GM19238 (cell line): ENCODE measurements around the gene RNASE8.
"Not testable (repeated sequence)": the region's sequence is repeated elsewhere in the genome, so short reads cannot be mapped to it uniquely, and the experiment has no call there.

ENCODE experiments used
- DNase-seq: peaks from one replicate; pipeline ENCODE4 v3.0.0; 2011; ENCODE audit warnings: low spot score; ENCODE audit not compliant: insufficient read length

Gene RNASE8, protein sequence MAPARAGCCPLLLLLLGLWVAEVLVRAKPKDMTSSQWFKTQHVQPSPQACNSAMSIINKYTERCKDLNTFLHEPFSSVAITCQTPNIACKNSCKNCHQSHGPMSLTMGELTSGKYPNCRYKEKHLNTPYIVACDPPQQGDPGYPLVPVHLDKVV

DNA sequence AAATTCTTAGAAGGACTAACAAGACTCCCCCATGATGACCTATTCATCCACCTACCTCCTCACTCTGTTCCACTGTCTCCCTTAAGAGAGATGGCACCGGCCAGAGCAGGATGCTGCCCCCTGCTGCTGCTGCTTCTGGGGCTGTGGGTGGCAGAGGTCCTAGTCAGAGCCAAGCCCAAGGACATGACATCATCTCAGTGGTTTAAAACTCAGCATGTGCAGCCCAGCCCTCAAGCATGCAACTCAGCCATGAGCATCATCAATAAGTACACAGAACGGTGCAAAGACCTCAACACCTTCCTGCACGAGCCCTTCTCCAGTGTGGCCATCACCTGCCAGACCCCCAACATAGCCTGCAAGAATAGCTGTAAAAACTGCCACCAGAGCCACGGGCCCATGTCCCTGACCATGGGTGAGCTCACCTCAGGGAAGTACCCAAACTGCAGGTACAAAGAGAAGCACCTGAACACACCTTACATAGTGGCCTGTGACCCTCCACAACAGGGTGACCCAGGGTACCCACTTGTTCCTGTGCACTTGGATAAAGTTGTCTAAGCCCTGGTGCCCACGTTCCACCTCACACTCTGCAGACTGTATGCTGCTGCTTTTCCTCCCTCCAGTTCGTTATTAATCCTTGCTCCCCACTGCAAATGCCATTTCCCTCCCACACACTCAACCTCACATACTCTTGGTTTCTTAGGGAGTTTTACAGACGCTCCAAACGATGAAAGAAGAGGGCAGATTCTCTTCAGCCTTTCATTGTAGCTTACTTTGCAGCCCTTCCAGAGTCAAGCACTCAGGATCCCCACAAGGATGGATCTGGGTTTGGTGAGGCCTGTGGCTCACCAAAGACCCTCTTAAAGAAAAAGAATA lies at the start of gene RNASE8:
RNASE8 (plus strand) TSS at position 20 of the 873 bp plus-strand sequence; CDS start at position 91, 71 bp downstream.
- DNase-seq: no peak

DNA sequence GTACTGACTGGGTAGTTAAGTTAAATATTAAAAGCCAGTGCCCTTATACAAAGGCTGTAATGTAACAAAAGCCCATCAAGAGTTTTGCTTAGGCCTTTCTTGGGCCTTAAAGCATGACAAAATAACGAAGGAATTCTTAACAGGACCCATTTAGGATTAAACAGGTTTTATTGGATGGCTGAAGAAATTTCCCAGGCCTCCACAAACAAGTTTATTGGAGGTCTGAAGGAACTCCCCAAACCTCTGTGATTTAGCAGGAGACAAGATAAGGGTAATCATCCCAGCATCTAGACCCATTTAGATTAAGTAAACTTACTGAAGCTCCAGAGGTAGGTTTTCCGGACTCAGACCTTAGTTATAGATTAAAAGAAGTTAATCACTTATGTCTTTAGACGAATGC lies 47.9 kb upstream of the RNASE8 start:
- DNase-seq: not testable (repeated sequence)

DNA sequence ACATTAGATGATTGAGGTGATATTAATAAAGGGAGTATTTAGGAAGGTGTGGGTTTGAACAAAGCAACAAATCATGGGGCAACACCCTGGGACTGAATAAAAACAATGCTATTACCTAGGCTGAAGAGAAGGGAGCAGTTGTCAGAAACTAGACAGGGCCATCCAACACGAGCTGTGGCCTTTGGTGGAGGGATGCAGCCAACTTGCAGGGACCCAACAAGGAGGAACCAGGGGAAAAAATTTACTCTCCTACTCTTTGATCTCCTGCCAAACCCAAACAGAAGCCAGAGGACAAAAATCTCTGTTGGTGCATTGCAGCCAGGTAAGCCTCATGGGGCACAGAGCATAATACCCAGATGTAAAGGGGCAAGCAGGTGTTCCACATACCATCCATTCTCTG lies 46.5 kb upstream of the RNASE8 start:
- no peak for DNase-seq

DNA sequence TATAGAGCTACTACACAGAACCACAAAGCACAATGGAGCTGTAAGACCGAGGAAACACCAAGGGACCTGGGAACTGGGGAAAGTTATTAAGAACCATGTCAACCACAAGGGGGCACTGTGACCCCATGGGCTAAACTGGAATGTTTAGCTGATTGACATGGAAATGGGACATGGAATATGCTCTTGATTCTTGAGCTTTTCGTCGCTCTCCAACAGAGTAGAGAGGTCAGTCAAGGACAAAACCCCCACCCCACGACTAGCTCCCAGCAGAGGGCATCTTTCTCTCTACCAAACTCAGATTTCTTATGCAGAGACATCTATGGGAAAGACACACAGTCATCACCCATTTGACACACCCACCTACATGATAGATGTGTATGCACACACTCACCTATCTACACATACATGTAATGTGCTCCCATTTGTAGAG lies 42.8 kb upstream of the RNASE8 start:
- DNase-seq: peak; percentile 48

DNA sequence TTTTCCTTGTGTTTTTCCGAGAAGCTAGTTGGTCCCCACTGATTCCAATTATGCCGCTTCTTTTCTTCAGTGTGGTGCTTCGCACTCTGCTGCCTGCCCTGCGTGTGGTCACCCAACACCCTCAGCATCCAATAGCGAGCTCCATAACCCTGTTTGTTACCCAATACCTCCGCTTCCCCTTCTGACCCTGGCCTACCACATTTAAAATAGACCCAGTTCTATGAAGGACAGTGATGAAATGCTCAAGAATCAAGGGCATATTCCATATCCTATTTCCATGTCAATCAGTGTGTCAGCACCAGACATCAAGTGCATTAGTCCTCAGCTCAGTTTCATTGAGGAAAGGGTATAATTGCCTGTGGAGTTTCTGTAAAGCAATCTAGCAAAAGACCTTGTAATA lies 42.3 kb upstream of the RNASE8 start:
- no peak for DNase-seq

DNA sequence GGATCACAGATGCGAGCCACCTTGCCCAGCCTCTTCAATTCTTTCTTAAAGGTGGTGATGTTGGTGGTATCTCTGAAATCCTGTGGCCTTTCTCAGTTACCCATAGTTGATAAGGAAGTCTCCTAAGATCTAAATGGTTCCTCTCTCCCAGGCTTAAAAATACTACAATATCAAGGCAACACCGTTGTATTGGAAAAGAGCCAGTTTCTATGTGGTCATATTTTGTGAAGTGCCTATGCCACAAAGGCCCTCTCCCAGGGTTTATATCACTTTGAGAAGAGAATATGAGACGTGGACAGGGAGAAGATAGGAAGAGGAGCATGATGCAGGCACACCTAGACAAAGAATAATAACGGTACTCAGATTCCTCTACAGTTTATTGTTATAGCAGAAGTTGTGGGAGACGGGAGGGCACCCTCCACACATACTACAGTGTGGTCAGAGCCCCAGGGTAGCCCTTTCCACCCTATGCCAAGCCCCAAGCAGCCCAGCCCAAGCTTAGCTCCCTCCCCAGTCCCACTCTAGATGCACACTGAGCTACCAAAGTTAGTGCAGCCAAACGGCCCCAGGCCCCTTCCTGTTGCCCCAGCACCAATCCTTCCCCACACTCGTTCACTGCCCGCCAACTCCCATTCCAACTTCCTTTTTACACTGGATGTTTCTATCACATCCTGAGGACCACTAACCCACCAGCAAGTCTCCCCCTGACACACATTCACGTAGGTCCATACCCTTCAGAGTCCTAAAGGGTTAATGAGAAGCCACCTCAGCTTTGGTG lies 41.0 kb upstream of the RNASE8 start:
- no peak for DNase-seq

DNA sequence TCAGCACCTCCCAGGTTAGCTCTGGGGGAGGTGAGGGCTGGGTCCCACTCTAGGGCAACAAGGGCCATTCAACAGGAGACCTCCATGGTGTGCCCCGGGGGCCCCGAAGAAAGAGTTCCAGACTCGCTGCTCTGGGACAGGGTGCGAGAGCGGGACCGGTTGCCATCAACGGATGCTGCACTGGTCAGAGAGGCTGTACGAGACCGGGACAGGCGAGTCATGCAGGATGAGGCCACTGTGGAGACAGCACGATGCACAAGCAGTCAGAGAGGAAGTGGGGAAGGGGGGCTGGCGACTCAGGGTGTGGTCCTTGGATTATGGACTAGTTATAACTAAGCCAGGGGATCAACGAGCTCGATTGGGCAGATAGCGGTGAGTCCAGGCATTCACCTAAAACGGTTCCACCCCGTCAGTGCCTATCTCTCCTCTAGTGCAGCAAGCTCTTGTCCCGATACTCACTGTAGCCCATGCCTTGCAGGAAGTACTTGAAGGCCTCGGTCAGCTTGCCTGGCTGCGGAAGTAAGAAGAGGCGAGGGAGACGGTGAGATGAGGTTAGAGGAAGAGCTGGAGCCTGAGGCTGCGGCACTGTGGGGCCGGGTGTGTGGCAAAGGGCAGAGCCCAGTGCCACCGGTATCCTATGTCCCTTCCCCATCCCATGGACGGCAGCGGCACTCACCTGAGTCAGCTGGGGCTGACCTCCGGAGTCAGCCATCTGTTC lies 39.9 kb upstream of the RNASE8 start:
- no peak for DNase-seq

DNA sequence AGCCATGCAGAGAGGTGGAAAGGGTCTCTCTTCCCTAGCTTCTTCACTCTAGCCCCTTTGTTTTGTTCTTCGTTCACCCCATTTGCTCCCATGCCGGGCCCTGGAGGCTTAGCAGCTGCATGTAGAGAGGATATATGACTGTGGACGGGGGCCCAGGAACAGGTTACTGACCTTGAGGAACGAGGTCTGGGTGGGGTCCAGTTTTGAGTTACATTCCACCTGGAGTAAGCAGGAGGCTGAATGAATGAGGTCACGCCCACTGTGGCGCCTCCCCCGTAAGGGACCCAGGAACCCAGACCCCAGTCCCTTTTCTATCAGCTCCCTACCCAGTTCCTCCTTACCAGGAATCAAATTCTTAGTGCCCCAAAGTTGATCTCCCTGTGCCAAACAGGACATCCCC lies 39.3 kb upstream of the RNASE8 start:
- DNase-seq: no peak

DNA sequence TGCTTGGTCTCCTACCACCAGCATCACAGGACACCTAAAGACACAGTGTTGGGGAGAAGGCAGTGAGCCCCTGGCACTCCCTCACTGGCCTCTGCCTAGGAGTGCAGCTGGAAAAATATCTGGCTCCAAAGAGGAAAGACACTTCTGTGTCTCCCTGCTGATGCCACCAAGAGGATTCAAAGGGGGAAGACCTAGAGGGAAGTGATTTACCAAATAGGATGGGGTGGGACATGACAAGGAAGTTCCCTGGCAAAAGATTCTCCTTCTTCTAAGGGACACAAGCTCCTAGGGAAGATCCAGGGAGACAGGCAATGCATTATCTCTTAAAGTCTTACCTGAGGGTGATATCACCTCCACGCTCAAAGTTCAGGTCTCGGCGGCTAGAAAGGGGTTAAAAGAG lies 38.8 kb upstream of the RNASE8 start:
- no peak for DNase-seq

DNA sequence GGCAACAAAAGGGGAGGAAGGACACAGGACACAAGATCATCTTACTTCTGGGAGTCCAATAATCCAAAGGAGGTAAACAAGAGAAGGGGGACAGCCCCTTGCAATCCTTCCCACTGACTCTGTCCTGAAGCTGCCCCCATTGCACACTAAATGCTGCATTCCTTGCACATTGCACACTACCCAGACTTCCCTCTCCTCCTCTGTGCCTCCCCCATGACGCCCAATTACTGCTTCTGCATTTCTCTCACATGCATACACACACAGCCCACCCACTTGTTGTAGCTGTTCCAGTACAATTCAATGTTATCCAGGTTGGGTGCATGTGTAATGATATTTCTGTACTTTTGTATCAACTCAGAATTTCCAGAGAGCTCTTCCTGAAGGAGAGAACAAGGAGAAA lies 38.3 kb upstream of the RNASE8 start:
- DNase-seq: no peak

DNA sequence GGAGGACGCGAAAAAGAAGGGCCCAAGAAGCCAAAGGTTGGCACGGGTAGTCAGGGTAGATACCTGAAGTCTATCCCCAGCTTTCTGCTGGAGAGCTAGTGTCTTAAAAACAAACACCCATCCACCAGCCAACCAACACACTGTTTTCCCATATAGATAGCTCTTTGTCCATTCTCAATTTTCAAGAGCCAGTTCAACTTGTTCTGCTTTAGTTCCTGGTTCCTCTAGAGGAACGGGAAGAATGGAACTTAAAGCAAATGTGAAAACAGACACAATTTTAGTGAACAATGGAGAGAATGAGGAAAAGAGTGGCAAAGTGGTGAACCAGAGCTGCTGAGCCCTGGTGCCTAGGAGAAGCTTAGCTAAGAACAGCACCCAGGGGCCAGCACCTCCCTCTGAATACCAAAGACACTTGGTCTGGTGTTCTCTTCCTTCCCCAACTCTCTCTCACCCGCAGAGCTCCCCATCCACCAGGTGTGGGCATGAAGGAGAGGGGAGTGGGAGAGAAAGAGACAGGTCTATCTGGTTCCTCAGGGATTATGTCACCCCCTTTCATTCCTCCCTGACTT lies 36.6 kb upstream of the RNASE8 start:
- no peak for DNase-seq

DNA sequence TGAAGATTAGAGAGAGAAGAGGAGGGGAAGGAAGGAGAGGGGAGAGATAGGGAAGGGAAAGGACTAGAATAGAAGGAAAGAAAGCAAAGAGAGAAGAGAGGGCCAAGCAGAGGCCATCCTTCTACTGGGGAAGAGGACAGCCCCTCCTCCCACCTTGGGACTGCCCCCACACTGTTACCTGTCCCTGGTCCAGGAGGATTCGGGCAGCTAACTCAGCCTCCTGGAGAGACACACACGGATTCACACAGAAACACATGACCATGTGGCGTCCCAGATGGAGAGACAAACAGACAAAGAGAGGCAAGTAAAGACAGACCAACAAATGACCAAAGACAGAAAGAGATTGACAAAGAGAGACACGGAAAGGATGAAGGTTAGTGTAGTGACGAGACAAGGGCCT lies 34.9 kb upstream of the RNASE8 start:
- no peak for DNase-seq

DNA sequence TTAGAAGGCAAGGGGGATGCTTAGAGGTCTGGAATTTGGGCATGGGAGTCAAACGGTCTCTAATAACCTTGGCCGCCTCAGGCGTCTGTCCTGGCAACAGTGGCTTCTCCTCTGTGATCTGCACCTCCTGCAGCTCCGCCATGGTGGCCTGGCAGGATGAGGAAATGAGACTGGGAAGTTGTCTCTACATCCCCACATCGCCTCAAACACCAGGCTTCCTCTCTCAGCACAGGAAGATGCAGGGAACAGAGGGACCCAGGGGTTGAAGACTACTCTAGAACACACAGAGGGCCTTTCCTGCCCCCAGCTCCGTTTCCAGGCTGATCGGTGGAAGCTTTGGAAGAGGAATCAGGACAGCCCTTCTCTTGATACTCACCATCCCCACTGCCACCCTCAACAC lies 34.4 kb upstream of the RNASE8 start:
- DNase-seq: no peak

DNA sequence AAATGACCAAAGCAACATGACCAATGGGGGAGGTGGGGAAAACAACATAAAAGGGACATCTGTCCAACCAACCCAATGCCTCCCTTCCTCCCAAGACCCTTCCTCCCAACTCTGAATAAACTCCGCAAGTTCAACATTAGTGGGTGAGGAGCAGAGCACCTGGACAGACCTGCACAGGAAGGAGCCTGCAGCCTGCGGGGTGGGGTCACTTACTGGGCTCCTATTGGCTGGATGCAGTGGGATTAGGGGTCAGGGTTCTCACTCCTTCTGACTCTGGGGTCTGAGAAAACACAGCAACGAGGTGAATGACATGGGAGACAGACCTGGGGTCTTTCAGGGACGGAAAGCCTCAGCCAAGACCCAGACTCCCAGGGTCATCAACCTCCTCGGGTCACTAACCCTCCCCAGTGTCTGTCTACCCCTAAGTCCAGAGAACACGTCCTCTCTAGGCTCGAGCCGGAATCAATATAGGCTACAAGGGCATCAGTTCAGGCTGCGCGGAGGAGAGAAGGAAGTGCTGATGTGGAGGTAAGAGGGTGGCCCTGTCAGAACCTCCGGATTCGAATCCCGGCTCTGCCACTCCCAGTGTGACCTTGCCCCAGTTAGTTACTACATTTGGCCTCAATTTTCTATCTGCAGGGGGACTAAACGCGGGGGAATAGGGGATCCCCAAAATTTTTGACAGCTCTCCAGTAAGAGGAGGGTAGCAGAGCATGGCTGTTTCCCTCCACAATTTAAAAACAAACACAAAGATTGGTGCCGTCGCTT lies 33.6 kb upstream of the RNASE8 start:
- DNase-seq: no peak

DNA sequence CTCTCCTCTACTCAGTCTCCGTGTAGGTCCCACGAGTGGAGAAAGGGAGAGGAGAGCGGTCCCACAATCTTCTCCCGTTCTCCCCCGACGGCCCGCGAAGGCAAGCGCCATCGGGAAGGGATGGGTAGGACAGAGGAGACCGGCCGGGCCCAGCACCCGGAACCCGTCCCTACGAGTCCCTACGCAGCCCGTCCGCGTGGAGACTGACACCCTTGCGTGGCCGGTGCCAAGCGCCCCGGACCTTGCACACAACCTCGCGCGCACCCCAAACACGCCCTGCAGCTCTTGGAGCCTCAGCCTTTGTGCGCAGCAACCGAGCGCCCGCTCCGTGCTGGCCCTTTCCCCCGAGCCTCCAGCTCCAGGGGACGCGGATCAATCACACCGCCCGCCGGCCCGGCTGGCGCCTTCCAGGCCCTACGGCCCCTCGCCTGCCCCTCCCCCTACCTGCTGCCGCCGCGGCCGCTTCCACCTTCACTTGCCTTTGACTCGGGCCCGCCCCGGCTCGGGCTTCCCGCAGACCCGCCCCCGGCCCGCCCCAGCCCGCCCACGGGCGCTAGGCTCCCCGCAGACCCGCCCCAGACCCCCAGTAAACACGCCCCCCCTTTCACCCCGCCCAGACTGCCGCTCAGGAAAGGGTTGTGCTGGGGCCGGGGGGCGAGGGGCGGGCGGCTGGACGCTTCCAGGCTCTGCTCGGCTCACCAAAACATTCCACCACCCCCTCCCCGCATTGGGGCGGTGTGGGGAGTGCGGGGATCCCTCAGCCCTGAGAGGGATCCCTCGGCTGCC lies 32.8 kb upstream of the RNASE8 start, which contains the start of gene NDRG2:
NDRG2 (minus strand) TSS at position 477 of the 786 bp plus-strand sequence. CDS start 1,746 bp downstream, outside the sequence.
- peak; percentile 37 for DNase-seq

DNA sequence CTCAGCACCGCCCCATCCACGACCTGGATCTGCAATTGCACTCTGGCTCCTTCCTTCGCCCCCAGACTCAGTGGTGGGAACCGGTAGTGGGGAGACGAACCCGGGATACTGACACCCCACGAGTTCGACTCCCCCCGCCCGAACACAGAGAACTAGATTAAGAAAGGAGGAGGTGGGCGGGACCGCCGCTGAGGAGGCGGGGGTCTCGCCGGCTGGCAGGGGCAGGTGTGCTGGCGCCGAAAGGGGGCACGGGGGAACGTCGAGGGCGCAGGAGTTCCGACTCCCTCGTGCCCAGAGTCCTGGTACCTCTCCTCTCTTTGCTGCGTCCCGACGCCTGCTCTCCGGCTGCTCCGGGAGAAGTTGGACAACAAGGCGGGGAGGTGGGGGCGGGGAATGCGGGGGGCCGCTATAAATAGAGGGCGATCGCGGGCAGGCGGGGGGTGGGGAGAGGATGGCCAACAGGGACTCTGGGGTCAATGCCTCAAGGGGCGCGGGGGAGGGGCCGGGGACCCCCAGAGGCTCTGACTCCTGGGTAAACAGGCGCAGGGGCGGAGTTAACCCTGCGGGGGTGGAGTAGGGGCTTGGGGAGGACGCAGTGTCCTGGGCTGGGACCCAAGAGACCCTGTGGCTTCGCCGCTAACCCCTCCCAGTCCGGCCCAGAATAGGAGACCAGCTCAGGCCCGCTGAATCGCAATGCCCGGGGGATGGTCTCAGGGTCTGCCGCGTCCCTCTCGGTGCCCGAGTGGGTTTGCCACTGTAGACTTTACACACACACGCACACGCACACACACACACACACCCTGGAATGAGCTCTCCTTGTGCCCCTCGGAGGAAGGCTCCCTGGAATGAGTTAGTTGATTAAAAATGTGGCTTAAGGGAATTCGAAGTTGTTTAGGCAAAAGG lies 32.0 kb upstream of the RNASE8 start:
- DNase-seq: no peak

DNA sequence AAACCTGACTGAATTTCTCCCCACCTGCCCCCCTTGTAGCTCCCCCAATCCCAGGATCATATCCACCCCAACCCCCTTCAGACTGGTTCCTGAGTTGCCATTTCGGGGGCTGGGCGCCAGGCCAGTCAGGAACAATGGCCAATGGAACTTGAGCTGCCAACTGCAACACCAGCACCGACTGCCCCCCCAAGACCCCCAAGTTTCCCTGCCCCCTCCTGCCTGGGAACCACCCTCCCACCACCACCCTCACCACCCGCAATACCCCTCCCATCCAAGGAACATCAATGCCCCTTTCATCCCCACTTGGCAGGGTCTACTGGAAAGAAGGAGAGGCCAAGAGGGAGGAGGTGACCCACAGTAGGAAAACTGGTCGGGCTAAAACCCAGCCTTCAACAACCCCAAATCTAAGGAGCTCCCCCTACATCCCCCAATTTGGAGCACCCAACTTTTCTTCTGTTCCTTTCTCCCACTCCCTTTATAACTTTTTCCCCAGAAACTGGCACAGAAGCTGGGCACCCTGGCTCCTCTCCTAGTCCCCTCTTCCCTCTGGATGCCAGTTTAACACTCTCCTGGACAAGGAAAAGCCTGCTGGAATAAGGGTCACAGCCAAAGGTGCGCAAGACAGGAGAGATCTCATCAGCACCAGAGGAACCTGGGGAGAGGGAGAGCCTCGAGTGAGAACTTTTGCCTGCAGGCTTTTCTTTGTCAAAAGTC lies 31.2 kb upstream of the RNASE8 start:
- no peak for DNase-seq

DNA sequence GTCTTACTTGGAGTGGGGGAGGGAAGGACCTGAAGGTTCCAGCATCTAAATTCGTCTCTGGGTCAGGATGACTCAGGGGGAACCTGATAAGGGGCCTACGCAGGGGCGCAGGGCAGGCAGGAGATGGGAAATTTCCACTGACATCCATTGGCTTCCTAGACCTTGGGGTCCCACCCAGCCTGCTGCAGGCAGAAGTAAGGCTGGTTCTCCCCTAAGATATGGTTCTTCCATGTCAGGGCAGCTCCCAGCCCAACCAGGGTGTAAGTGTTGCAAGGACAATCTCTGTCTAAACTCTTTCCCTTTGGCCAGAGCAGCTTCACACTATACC lies 30.7 kb upstream of the RNASE8 start:
- DNase-seq: no peak
